Thyroid gland (tissue), 4 donors: ENCODE data around the gene PIP4K2C.

Source experiments
- POLR2A ChIP-seq, 2 donors: fragments of 450-650 bp; IDR thresholded peaks; one replicate each; pipeline ENCODE4 v1.6.1; 2017; ENCODE audit warnings: antibody characterized with exemption in 2 of 2, mild to moderate bottlenecking in 2 of 2, moderate library complexity in 1 of 2
- TF ChIP-seq, protein P1 (sequence below), 6 experiments: fragments of 200-600 bp in 3 of 6; fragments of 450-650 bp in 3 of 6; sonication (generic) in 3 of 6; IDR thresholded peaks; one replicate each; pipeline ENCODE4 v1.5.1; 2016 to 2019; ENCODE audit warnings: antibody characterized with exemption in 6 of 6, mild to moderate bottlenecking in 2 of 6, inconsistent platforms in 1 of 6, moderate library complexity in 1 of 6

DNA sequence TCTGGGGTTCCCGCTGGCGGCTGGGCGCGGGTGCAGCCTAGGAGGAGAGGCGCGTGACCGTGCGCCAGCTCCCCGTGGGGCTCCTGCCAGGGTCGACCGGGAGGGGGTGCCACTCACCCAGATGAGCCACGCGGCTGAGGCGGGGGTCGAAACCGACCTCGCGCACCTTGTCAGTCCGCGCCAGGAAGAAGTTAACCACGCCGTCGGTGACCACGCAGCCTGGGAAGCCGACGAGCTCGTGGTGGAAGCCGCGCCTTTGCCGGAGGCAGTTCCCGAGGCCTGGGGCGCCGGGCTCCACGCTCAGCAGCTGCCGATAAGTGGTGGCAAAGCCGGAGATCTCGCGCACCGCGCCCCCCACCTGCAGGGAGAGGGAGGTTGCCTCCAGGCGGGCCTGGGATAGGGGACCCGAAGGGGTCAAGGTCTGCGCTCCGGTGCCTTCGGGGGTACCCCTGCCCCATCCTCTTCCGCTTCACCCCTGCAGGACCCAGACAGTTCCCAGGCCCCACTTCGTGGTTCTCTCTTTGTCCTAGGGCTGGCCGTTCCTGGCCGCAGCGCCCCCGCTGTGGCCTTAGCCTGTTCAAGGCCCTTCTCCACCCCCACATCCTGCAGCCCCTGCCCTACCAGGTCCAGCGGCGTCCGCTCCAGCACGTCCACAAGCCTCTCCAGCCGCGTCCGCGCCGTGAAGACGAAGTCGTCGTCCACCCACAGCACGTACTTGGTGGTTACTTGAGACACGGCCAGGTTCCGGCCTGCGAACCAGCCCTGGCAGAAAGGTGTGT is 36.7 kb downstream of the PIP4K2C start:
- TF ChIP-seq, protein P1, sequence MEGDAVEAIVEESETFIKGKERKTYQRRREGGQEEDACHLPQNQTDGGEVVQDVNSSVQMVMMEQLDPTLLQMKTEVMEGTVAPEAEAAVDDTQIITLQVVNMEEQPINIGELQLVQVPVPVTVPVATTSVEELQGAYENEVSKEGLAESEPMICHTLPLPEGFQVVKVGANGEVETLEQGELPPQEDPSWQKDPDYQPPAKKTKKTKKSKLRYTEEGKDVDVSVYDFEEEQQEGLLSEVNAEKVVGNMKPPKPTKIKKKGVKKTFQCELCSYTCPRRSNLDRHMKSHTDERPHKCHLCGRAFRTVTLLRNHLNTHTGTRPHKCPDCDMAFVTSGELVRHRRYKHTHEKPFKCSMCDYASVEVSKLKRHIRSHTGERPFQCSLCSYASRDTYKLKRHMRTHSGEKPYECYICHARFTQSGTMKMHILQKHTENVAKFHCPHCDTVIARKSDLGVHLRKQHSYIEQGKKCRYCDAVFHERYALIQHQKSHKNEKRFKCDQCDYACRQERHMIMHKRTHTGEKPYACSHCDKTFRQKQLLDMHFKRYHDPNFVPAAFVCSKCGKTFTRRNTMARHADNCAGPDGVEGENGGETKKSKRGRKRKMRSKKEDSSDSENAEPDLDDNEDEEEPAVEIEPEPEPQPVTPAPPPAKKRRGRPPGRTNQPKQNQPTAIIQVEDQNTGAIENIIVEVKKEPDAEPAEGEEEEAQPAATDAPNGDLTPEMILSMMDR (IDR thresholded peaks at IDR 0.05): no peak
- no peak for TF ChIP-seq POLR2A (IDR thresholded peaks at IDR 0.05)
